ENCODE results near the gene CASTOR2. TPM values are rescaled to one million over a fixed set of nuclear protein-coding genes. Genes with fewer than 3 reads are reported as not detected.

CASTOR2 gene
- total RNA-seq, 4 donors from 2014 or later: 5.7 to 10.5 (median 10.2) TPM

DNA sequence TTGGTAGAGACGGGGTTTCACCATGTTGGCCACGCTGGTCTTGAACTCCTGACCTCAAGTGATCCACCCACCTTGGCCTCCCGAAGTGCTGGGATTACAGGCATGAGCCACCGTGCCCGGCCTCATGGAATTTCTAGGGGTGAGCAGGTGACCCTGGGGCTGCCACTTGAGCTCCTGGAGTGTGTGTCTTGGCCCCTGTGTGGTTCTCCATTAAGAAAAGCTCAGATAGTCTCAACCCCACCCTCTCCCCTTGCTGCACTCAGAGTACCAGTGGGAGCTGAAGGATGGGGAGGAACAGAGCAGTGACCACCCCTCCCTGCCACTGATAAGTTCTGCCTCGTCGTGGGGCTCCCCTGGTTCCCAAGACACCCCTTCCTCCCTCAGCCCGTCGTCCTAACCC, 63.8 kb downstream of the CASTOR2 start:
- Histone ChIP-seq H3K27me3 (no peaks in the 10 kb centered on the region), H3K9me3 (no peaks in the 10 kb centered on the region), H3K4me3 (replicated peaks in 1 of 3) (no peak overlapping the region), H3K36me3 (no peaks in the 10 kb centered on the region), H3K27ac (no peak overlapping the region), H3K4me1 (no peaks in the 10 kb centered on the region)
- DNase-seq: no peak
- TF ChIP-seq POLR2A (IDR thresholded peaks at IDR 0.05): no peak
- TF ChIP-seq, protein P1, sequence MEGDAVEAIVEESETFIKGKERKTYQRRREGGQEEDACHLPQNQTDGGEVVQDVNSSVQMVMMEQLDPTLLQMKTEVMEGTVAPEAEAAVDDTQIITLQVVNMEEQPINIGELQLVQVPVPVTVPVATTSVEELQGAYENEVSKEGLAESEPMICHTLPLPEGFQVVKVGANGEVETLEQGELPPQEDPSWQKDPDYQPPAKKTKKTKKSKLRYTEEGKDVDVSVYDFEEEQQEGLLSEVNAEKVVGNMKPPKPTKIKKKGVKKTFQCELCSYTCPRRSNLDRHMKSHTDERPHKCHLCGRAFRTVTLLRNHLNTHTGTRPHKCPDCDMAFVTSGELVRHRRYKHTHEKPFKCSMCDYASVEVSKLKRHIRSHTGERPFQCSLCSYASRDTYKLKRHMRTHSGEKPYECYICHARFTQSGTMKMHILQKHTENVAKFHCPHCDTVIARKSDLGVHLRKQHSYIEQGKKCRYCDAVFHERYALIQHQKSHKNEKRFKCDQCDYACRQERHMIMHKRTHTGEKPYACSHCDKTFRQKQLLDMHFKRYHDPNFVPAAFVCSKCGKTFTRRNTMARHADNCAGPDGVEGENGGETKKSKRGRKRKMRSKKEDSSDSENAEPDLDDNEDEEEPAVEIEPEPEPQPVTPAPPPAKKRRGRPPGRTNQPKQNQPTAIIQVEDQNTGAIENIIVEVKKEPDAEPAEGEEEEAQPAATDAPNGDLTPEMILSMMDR (IDR thresholded peaks at IDR 0.05): no peak
- WGBS, 2 donors: 87 to 89% methylated on average over 8 to 9 of the region's 9 CpGs
- intact Hi-C loops (cut with DNase I): no loop called here

DNA sequence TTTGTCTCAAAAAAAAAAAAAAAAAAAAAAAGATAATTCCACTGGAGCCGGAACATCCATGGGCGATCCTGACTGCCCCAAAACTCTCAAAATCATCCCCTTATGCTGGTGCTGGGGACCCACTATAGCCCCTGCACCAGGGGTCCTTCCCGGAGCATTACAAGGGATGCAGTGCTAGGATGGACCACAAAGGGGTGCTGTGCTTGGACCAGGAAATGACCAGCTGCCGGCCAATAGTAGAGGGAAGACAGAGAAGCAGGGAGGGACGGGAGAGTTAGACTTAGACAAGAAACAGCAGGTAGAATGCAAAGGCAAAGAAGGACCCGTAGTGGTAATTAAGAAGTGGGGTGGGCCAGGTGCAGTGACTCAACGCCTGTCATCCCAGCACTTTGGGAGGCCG, 68.6 kb downstream of the CASTOR2 start:
- Histone ChIP-seq H3K4me3 (replicated peaks in 1 of 3) (no peak overlapping the region), H3K4me1 (no peaks in the 10 kb centered on the region), H3K9me3 (no peaks in the 10 kb centered on the region), H3K27me3 (no peaks in the 10 kb centered on the region), H3K36me3 (no peaks in the 10 kb centered on the region), H3K27ac (no peak overlapping the region)
- intact Hi-C loops (cut with DNase I): no loop called here
- TF ChIP-seq POLR2A (IDR thresholded peaks at IDR 0.05): no peak
- TF ChIP-seq, protein P1 (IDR thresholded peaks at IDR 0.05): no peak
- 72 to 75% methylated on average over 8 of the region's 8 CpGs for WGBS, 2 donors
- DNase-seq: no peak

DNA sequence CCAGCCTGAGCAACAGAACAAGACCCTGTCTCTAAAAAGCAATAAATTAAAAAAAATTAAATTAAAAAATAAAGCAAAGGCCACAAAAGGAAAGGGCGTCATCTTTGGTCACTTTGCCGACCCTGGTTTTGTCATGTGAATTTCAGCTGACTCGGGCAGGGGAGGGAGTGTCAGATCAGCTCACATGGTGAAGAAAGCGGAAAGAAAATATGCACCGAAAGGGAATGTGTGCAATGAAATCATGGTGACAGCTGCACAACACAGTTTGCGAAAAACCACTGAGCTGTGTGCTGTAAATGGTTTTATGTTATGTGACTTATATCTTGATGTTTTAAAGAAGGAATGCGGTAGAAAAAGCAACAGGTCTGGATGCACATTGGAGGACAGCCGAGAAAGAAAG, 69.3 kb downstream of the CASTOR2 start:
- no peak for DNase-seq
- no peak overlapping the region for H3K27ac ChIP-seq
- intact Hi-C loops (cut with DNase I): no loop called here
- no peaks in the 10 kb centered on the region for H3K4me1 ChIP-seq
- no peaks in the 10 kb centered on the region for H3K9me3 ChIP-seq
- no peak for TF ChIP-seq POLR2A (IDR thresholded peaks at IDR 0.05)
- TF ChIP-seq, protein P1 (IDR thresholded peaks at IDR 0.05): no peak
- H3K27me3 ChIP-seq: no peaks in the 10 kb centered on the region
- 65 to 69% methylated on average over 8 of the region's 8 CpGs for WGBS, 2 donors
- H3K4me3 ChIP-seq (replicated peaks in 1 of 3): no peak overlapping the region
- no peaks in the 10 kb centered on the region for H3K36me3 ChIP-seq

DNA sequence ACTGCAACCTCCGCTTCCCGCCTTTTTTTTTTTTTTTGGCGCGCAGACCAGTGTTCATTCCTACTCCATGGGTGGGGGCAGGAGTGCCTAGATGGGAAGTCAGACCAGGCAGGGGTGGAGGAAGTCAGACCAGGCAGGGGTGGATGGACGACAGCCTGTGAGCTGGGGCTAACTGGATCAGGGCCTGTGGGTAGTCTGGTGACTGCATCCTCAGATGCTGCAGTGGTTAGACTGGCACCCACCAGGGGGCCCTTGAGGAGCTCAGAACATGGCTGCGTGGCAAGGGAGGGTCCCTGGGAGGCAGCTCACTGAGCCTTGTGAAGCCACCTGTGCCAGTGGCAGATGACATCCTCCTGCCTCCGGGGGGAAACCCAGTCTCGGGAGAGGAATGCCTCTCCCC, 74.0 kb downstream of the CASTOR2 start:
- no peak for TF ChIP-seq POLR2A (IDR thresholded peaks at IDR 0.05)
- TF ChIP-seq, protein P1 (IDR thresholded peaks at IDR 0.05): no peak
- DNase-seq: no peak
- Histone ChIP-seq H3K27me3 (no peaks in the 10 kb centered on the region), H3K4me1 (no peaks in the 10 kb centered on the region), H3K9me3 (no peaks in the 10 kb centered on the region), H3K4me3 (replicated peaks in 1 of 3) (no peak overlapping the region), H3K36me3 (peaks cover 8% of the 10 kb centered on the region in 2 donors), H3K27ac (no peak overlapping the region)
- 82 to 86% methylated on average over 8 of the region's 8 CpGs for WGBS, 2 donors
- intact Hi-C loops (cut with DNase I): no loop called here

DNA sequence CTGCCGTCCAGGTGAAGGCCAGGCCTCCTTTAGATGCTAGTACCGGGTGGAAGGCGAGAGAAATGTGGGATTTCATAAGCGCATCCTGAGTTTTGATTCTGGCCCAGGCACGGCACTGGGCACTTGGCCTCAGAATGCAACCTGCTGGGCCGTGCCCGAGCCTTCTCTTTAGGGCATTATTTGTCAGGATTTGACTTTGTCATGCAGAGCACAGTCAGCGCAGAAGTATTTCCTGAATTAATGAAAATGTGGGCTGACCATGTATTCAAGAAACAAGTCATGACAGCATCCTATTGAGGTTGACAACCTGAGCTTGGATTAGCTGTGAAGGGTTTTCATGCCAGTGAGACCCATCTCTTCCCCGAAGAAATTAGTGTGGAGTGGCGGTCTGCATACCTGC, 74.7 kb downstream of the CASTOR2 start:
- WGBS, 2 donors: 82 to 88% methylated on average over 5 to 8 of the region's 10 CpGs

More for the DNA sequence above, 74.7 kb downstream of the CASTOR2 start:
- H3K27ac ChIP-seq: no peak overlapping the region
- DNase-seq: no peak
- H3K27me3 ChIP-seq: no peaks in the 10 kb centered on the region
- H3K36me3 ChIP-seq: peaks cover 8% of the 10 kb centered on the region in 2 donors
- intact Hi-C loops (cut with DNase I): no loop called here
- no peaks in the 10 kb centered on the region for H3K4me1 ChIP-seq
- H3K9me3 ChIP-seq: no peaks in the 10 kb centered on the region
- no peak overlapping the region for H3K4me3 ChIP-seq (replicated peaks in 1 of 3)
- TF ChIP-seq, protein P1 (IDR thresholded peaks at IDR 0.05): no peak
- no peak for TF ChIP-seq POLR2A (IDR thresholded peaks at IDR 0.05)
